WI38 (cell line): ENCODE measurements around the gene PARD3.

Experiments
- H3K4me3 ChIP-seq: 2 replicates; pipeline ENCODE4 v1.5.1; 2011; ENCODE audit warnings: low read depth, mild to moderate bottlenecking, control low read depth, low read length
- CTCF ChIP-seq: IDR thresholded peaks from 2 replicates; pipeline ENCODE4 v1.5.1; 2012; ENCODE audit warnings: low read depth, mild to moderate bottlenecking, control low read depth, low read length

The PARD3 gene

GRCh38 chr10:34821587-34822585, 6.8 kb upstream of the PARD3 start:
- no peak for TF ChIP-seq CTCF
- no peak overlapping the region for H3K4me3 ChIP-seq

DNA sequence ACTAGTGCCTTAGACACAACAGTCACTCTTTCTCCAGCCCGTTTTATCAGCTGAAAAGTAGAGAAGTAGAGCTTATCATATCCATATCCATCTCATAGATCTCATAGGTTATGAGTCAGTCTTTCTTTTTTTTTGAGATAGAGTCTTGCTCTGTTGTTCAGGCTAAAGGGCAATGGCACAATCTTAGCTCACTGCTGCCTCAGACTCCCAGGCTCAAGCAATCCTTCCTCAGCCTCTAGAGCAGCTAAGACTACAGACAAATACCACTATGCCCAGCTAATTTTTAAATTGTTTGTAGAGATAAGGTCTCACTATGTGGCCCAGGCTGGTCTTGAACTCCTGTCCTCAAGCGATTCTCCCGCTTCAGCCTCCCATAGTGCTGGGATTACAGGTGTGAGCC, 2.5 kb upstream of the PARD3 start:
- H3K4me3 ChIP-seq: no peak overlapping the region
- TF ChIP-seq CTCF: no peak

GRCh38 chr10:34817054-34817453, 2.0 kb upstream of the PARD3 start:
- TF ChIP-seq CTCF: no peak
- H3K4me3 ChIP-seq: no peak overlapping the region

DNA sequence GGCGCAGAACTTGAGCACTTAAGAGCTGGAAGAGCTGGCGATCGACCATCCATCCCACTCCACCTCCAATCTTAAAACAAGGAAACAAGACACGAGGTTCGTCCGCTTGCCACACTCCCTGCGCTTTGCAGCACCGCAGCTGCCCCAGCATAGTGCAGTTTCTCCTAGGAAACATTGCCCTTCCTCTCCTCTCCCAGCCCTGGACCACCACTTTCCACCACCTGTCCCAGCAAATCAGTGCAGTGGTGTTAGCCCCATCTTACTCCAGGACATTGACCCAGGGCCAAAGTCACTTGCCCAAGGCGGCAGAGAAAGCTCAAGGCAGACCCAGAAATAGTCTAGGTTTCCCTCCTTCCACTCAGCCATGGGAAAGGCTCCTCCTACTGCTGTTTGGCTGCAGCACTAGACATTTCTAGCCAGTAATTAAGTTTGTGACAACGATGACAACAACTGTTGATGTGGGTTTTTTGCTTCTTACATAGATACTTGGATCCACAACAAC, 1.5 kb upstream of the PARD3 start:
- peak overlapping the region; percentile 82 for H3K4me3 ChIP-seq
- TF ChIP-seq CTCF: no peak

GRCh38 chr10:34816085-34816496, 995 bp upstream of the PARD3 start:
- no peak for TF ChIP-seq CTCF
- peak overlapping the region; percentile 82 for H3K4me3 ChIP-seq

GRCh38 chr10:34814913-34815184, 247 bp downstream of the PARD3 start:
- TF ChIP-seq CTCF: no peak
- peak overlapping the region; percentile 82 for H3K4me3 ChIP-seq

- no peak for TF ChIP-seq CTCF
- peak overlapping the region; percentile 82 for H3K4me3 ChIP-seq
These were observed 728 bp downstream of the PARD3 start for GRCh38 chr10:34814223-34814912.
